ENCODE data around the gene EPB41L1.
A peak's percentile ranks its signal among the peaks of the same experiment; 100 is the strongest.

EPB41L1 gene

DNA sequence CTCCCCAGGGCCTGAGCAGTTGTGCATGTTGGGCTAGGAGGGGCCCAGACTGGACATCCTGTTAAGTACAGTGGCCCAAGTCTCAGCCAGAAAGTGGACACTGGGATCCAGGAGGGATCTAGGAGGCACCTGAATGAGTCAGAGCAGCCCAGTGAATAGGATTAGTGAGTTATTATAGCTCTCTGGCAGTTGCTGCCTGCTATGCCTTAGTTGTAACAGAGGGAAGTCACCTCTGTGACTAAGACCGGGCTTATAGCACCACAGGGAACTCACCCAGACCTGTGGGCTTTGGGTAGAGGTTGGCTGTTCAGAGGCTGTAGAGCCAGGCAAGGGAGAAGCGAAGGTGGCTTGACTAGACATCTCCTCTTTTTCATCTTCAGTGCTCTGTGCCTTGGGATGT, 42.7 kb downstream of the EPB41L1 start:
- no peak for DNase-seq

DNA sequence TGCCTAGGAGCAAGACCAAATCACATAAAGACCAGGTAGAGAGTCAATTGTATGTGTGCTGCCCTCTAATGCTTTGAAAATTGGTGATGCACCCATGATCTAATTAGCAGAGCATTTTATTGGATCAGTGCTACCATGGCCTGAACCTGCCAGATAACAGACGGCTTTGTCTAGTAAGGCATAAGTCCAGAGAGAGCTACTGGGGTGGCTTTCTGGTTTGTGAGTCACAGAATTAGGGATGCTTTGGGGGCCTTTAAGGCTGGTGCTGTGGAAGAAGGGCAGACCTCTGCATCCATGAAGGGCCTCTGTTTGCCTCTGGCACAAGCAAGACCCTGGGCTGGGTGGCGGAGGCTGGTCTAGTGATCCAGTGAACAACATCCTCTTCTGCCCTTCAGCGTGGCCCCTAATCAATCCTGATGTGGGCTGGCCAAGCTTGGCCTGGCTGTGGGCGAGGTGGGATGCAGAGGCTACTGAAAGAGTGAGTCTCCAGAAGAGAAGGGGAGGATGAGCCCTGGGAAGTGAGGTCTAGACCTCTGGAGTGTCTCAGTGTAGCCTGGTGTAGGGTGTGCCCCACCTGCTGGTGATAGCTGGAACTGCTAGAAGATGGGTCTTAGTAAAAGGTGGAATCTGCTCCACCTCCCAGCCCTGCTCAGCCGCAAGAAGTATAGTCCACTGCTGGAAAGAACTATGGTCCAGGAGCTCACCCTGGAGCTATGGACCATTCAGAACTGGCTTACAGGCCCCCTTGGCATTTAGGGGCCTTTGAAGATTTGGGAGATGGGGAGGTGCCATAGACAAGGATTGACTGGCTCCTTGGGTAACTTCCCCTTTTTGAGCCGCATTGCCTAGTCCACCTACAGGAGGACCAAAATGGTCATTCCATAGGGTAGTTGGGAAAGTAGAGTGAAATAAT, 45.1 kb downstream of the EPB41L1 start:
- DNase-seq, result peak; percentile 52

DNA sequence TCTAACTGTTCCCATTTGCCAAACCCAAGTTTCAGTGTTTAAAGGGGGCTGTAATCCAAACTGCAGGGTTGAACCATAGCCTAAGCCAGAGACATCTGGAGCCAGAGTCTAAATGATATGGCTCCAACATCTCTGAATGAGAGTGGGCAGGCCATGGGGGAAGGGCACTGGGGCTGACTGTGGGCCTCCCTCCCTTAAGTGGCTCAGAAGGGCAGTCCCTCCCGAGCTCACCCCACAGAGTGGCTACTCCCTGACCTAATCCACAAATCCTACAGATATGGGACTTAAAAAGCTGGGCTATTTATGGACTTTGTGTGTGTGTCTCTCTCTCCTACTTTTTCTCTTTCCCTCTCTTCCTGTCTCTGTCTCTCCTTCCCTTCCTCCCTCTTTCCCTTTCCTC, 45.9 kb downstream of the EPB41L1 start:
- DNase-seq, result no peak

DNA sequence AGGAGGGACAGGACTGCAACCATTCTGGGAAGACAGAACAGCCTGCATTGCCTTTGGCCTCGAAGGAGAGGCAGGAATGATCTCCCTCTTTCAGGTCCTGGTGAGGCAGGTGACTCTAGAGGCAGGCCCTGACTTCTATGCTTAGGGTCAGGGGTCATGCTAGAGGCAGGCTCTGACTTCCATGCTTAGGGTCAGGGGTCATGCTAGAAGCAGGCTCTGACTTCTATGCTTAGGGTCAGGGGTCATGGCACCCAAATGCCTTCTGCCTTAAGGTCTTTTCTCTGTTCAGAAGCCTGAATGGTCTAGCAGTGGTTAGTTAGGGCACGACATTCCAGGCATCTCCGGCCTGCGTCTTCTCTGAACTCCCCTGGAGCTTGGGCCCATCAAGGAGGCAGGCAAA, 46.7 kb downstream of the EPB41L1 start:
- no peak for DNase-seq

DNA sequence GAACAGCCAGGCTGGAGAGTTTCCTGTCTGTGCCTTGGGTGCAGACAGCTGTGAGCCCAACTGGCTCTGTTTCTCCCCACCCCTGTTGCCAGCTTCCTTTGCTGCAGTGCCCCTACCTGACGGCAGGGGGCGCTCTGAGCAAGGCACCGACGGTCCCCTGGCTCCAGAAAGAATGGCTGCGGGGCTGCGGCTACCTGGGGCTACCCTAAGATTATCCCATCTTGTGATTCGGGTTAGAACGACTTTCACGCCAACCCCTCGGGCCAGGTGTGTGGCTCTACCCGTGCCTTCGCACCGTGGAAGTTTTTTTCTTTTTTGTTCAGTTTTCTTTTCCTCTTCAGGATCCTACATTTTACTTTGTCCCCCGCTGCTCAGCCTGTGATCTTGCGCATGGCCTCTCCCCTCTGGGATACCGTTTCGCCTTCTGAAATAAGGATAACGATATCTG, 48.4 kb downstream of the EPB41L1 start:
- peak; percentile 24 for DNase-seq

DNA sequence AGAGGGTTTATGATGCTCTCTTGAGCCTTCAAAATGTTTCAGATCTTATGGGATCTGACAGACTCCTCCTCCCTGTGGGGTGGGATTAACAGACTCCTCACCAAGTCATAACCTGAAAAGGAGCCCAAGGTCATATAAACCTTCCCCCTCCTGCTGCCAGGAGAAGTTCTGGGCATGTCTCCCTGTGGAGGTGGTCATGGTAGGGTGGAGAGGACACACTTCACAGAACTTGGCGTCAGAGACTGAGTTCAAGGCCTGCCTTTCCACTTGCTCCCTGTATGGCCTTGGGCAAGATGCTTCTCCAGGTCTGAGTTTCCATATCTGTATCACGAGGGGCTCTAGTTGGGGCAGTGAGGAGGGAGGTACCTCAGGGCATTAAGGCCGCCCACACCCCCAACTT, 49.3 kb downstream of the EPB41L1 start:
- no peak for DNase-seq

DNA sequence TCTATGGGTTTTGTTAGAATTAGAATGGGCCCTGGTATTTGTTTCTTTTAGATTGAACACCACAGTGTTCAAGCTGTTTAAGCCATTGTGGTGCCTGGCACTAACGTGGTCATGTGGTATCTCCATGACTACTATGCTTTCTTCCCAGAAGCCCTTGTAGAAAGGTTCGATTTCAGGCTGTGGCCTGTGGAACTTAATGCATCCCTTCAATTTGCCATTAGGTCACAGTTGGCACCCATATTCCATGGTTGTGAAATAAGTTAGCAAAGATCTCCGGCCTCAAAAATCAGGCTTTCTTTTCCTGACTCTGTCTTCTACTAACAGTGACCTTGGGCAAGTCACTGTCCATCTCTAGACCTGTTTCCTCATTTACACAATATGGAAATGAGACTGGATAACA, 50.5 kb downstream of the EPB41L1 start:
- DNase-seq, result no peak

DNA sequence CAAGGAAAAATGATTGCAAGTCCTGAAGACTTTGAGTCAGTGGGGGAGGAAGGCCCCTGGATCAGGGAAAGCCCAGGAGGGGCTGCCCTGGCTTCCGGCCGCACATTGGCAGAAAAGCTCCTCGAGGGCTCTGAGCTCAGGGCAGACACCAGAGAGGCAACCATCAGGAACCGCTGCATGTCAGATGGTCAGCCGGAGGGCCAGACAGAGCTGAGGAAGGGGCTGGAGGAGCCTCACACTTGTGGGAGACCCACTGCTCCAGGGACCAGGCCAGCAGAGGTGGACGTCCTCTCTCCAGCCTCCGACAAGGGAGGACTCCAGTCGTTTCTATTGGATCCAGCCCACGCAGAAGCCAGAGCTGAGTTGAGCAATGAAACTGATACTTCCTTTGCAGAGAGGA, 51.5 kb downstream of the EPB41L1 start:
- no peak for DNase-seq

DNA sequence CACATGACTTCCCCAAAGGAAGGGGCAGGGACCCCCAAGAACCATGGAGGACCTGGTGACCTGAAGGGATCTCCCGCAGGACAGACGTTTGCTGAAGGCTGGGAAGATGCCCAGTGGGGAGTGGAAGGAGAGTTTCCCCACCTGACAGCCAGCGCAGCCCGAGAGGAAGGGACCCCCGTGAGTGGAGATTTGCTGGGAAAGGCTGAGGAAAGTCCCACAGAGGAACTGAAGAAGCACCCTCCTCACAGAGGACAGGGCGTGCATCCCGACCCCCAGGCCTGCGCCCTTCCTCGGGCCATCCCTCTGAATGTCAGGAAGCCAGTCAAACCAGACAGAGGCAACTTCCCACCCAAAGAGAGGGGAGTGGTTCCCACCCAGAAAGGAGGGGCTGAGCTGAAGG, 52.1 kb downstream of the EPB41L1 start:
- no peak for DNase-seq

DNA sequence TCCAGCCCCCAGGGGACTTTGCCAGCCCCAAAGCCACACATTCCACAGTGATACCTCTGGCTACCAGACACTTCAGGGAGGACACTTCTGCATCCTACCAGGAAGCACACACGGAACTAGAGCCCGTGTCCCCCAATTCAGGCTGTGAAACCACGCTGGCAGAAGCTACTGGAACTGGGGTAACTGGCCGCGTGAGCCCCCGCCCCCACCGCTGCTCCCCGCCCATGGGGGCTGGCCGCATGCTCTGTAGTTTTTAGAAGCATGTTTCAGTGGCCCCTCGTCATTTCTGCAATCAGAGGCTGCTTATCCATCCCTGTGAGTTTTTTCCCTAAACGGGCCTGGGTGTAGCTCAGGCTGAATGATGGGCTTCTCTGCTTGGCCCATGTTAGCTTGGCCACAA, 53.1 kb downstream of the EPB41L1 start:
- no peak for DNase-seq

DNA sequence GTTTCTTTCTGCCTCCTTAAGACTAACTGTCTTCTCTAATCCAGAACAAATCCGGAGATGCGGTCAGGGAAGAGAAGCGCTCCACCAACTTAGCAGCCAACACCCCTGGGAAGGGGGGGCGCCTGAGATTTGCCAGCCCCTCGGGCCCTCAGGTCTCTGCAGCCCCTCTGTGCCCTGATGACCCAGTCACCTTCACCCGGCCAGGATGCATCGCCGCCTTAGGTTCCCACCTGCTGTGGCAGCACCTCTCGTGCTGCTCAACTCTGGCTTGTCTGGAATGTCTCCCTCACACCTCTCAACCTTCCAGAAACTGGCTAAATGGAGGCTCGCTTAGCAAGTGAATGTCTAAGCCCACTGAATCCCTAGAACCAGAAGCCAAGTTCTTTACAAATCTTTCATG, 53.7 kb downstream of the EPB41L1 start:
- no peak for DNase-seq

DNA sequence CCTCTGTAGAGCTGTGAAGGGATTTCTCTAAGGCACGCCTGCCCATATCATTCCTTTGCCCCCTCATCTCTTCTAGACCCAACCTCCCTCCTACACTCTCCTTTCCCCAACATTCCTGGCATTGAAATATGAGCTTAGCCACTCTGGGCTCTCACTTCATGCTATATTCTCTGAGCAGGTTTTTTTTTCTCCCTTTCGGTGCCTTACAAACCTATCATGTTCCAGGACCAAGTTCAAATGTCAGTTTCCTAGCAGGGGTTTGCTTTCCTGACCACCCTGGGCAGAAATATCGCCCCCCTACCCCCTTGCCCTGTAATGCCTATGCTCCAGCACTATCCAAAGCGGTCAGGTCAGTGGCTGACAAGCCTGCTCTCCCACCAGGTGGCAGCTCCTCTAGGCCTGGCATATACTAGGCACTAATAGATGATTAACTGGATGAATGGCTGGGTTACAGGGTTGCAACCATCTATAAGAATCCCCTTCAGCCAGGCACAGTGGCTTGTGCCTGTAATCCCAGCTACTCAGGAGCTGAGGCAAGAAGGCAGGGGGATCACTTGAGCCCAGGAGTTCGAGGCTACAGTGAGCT, 56.0 kb downstream of the EPB41L1 start:
- no peak for DNase-seq

DNA sequence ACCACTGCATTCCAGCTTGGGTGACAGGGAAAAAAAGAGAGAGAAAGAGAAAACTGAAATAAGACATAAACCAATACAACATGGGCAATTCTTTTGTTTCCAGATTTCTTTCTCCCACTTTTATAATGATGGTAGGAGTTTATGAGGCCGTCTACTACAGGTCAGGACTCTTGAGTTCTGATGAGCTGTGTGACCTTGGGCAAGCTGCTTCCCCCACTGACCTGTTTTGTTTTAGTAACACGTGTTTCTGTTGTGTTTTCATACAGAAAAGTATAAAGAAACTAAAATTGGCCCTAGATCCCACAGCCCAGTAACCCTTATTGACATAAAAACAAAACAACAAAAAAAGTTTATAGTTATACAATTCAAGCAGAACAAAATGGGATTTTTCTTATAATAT, 58.8 kb downstream of the EPB41L1 start:
- no peak for DNase-seq

DNA sequence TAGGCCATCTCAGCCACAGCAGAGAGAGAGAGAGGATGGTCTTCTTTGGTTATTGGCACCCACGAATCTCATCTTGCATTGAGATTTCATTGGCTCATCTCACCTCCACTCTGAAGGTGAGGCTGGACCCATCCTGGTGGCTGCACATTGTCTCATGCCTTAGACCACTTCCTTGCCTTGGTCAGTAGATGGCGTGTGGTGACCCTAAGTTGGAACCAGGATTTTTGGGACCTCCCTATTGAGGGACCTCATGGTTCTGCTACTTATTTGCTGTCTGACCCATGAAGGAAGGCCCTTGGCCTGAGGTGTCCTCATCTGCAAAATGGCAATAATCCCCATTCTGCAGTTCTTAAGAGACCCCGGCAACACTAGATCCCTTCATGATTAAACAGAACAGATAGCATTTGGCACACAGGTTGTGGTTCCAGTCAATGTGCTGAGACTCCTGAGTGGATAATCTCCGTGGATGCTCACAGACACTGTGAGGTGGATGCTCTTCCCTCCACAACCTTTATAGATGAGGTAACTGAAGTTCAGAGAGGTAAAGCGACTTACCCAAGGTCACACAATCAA, 60.2 kb downstream of the EPB41L1 start:
- DNase-seq, result peak; percentile 19

DNA sequence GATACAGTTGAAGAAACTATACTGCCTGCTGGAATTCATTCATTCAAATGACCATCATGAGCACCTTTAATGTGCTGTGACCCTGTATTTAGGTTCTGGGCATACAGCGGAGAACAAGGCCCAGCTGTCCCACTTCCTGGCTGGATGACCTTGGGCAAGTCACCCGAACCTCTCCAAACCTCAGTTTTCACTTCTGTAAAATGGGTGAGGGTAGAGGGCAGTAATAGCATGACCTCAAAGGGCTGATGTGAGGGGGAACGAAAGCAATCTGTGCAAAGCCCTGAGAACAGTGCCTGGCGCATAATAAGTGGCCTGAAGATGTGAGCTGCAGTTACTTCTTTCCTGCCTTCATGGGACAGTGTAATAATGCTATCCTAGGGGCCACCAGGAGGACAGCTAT, 61.2 kb downstream of the EPB41L1 start:
- DNase-seq, result no peak

DNA sequence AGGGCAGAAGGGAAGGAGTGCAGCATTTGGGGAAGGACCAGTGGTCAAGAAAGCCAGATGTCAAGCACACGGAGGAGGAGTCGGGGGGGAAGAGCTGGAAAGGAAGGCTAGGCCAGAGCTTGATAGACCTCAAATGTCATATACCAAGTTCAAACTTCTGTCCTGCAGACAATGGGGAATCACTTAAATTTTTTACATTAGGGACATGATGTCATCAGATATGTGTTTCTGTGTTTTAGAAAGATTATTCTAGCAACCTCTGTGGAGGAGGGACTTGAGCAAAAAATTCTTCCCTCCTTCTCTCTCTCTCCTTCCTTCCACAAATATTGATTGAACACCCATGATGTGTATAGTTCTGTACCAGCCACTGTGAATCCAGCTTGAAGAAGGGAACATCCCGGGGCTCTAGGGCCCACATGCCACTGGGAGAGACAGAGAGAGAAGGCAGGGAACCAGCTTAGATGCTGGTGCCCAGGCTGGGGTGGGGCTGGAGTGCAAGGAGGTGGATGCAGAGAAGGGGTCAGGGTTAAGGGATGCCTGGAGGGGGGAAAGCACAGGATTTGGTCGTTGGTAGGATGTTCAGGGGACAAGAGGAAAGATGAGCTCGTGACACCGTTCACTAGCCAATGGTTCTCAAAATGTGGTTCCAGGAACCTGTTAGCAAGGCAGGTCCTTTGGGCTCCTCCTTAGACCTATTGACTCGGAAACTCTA, 61.9 kb downstream of the EPB41L1 start:
- no peak for DNase-seq

DNA sequence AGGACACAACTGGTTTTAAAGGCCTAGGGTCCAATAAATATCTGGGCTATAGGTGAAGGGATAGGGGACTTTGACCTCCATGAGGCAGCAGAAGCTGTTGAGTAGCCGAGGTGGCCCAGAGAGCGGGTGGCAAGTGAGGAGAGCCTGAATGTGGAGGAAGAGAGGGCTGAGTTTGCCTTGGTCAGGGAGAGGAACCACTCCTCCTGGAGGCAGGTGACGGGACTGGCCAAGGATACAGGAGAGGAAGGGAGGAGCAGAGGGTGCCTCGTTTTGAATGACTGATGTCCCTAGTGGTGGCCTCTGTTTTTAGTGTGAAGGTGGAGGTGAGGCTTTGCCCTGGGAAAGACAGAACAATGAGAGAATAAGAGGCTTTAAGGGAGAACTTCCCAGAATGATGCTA, 62.7 kb downstream of the EPB41L1 start:
- no peak for DNase-seq

DNA sequence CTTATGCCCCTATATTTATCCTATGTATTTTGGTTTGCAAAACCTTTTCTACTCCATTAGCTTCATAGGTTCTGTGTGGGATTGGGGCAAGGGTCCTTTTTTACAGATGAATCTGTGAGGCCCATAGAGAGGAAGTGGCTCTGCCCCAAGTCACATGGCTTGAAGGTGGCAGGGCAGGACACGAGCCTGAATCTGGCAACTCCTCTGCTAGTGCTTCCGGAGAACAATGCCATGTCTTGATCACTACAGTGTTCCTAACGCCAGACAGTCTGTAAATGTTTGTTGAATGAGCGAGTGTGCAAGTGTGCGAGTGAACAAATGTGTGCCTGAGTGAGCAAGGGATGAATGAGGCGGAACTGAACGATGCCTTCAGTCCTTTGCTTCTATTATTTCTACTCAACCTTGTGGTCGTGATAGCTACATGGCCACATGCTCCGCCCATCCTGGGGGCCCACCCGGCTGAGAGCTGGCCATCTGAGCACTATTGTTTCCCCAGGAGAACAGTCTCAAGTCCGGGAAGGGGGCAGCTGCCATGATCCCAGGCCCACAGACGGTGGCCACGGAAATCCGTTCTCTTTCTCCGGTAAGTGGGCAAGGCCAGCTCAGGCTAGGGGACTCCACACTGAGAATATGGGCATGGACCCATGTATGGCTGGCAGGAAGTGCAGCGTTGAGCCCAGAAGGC, 64.0 kb downstream of the EPB41L1 start:
- DNase-seq, result no peak

DNA sequence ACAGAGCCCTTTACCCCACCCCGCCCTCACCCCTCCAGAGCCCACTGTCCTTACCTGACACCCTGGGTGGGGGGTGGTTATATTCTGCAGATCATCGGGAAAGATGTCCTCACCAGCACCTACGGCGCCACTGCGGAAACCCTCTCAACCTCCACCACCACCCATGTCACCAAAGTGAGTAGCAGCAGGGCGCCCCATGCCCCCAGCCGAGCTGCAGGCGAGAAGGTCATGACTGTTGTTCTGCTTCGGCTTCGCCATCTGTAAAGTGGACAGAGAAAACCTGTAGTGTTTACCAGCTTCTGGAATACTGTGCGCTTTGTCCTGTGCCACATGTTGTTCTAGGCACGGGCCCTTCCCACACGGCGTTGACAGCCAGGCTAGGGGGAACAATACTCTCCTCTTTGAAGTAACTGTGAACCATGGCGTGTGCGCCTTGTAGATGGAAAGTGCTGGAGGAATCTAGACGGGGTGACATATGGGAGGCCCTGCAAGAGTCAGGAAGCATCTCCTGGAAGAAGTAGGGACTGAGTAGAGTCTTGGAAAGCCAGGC, 65.2 kb downstream of the EPB41L1 start:
- DNase-seq, result no peak

DNA sequence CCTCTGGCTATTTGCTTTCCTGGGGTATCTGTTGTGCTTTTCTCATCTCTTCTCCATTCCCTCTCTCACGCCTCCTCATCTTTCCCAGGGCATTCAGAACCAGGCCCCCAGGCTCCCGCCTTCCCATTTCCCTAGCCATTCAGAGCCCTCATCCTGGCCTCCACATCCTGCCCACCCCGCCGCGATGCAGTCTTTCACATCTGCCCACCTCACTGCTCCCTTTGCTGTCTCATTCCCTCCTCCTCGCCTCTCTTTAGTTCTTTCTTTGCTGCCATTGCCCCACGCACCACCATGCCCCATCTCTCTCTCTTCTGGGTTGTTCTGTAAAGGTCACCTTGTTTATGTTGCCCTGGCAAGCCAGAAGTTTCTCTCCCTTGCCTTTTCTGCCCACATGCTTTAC, 71.1 kb downstream of the EPB41L1 start:
- DNase-seq, result no peak

DNA sequence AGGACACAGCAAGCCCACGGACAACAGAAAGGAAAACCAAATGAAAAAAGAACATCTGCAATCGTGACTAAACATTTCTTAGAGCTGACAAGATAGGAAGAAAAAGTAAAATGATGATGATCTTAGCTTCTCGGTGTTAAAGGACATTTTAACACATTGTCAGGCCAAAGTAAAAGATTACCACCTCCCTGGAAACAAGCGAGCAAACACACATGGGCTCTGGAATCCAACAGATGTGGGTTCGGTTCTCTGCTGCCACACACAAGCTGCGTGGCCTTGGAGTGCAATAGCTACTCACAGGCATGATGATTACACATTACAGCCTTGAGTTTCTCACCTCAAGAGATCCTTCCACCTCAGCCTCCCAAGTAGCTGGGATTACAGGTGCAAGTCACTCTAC, 74.2 kb downstream of the EPB41L1 start:
- DNase-seq, result no peak

DNA sequence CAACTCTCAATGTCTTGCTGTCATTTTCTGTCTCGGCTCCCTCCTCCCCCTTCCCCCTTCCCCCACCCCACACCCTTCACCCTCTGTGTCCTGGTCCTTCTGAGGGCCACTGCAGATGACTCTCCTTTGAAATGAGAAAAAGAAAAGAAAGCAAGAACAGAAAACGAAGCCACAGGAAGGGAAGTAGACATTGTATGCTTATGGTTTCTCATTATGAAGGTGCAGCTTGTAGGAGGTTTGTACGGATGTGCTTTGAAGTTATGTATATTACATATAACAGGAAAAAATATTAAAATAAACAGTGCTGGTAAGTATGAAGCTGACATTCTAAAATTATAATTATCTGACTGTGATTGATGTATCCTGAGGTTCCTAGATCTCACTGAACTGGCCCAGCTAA, 75.5 kb downstream of the EPB41L1 start:
- DNase-seq, result no peak

DNA sequence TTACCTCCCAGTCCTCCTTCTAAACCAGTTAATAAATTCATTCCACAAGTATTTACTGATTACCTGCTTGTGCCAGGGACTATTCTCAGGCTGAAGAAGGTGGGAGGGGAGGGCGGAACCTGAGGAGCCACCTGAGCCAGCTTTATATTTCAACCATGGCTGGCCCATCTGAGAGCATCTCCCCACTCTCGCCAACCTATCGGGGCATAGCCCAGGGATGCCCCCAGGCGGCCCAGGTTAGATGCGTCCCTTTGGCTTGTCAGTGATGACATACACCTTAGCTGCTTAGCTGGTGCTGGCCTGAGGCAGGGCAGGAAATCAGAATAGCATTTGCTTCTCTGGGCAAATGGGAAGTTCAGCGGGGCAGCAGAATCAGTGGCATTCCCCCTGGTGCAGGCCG, 76.8 kb downstream of the EPB41L1 start:
- DNase-seq, result no peak

Data from DMS153 (cell line).